GM12892 (cell line): ENCODE results near the gene ZNF536.

ENCODE experiments used
- POLR2A ChIP-seq: IDR thresholded peaks from 2 replicates; pipeline ENCODE4 v1.6.1; 2011; ENCODE audit warnings: low read depth, low read length, control low read depth
- TAF1 ChIP-seq: IDR thresholded peaks from 2 replicates; pipeline ENCODE4 v1.6.1; 2011; ENCODE audit warnings: low read depth, mild to moderate bottlenecking, control low read depth, low read length, borderline replicate concordance

DNA sequence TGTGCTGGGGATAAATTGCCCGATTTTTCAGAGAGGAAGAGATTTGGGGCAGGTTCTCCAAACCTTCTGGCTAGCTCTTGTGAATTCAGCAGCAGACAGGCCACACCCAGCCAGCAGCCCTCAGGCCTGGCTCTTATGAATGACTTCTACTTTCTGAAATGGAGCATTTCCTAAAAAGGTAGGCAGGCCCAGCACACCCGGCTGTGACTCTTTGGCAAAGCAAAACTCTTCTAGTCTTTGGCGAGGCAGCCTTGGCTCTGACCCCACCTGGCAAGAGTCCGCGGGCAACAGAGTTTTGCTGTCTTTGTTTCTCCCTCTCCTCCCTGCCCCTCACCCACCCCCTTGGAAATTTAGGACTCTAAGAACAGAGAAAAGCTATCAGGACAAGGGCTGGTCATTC lies 221.2 kb downstream of the ZNF536 start:
- no peak for TF ChIP-seq POLR2A
- TF ChIP-seq TAF1: no peak
